Mammary epithelial cell (primary cell): Measurements from ENCODE around the gene JAKMIP3.

Source experiments
- EZH2 ChIP-seq: IDR thresholded peaks from 2 replicates; pipeline ENCODE4 v1.6.1; 2012; ENCODE audit warnings: low read length, inconsistent platforms, borderline replicate concordance
- TF ChIP-seq, protein P1 (sequence below), 2 donors: IDR thresholded peaks in 1 of 2; conservative IDR thresholded peaks in 1 of 2; 2 replicates each; pipeline ENCODE4 v1.5.1; 2011 to 2012; ENCODE audit warnings: inconsistent platforms in 2 of 2, low read length in 2 of 2, mild to moderate bottlenecking in 2 of 2, control low read depth in 1 of 2, low read depth in 1 of 2; ENCODE audit not compliant: insufficient read depth in 1 of 2; ENCODE audit errors: extremely low read depth in 1 of 2

DNA sequence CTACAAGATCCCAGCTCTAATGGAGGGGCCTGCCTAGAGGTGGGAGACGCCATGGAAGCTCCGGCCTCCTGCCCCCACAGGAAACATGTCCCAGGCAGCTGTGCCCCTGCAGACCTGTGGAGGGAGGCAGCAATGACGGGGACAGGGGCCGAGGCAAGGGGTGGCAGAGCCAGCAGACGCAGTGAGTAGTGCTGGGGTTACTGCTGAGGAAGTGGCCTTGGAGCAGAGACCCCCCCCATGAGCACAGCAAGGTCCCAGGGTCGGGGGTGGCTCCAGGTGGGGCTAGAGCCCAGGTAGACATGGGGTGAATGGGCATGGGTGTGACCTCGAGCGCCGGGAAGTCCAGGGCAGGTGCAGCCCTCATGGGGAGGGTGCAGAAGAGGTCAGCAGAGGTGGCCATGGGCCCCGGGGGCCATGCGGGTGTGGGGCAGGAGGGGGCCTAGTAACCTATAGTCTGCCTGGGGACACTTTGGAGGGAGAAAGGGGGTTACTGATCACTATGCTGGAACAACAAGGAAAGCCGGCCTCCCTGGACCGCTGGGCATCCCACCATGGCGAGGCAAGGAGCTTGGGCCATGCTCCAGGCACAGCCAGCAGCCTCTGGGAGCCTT is 45.5 kb downstream of the JAKMIP3 start:
- TF ChIP-seq, protein P1, sequence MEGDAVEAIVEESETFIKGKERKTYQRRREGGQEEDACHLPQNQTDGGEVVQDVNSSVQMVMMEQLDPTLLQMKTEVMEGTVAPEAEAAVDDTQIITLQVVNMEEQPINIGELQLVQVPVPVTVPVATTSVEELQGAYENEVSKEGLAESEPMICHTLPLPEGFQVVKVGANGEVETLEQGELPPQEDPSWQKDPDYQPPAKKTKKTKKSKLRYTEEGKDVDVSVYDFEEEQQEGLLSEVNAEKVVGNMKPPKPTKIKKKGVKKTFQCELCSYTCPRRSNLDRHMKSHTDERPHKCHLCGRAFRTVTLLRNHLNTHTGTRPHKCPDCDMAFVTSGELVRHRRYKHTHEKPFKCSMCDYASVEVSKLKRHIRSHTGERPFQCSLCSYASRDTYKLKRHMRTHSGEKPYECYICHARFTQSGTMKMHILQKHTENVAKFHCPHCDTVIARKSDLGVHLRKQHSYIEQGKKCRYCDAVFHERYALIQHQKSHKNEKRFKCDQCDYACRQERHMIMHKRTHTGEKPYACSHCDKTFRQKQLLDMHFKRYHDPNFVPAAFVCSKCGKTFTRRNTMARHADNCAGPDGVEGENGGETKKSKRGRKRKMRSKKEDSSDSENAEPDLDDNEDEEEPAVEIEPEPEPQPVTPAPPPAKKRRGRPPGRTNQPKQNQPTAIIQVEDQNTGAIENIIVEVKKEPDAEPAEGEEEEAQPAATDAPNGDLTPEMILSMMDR (conservative IDR thresholded peaks at IDR 0.05 in 1 of 2, IDR thresholded peaks at IDR 0.05 in 1 of 2; ENCODE audit: extremely low read depth in 1 of 2, insufficient read depth in 1 of 2, low read depth in 1 of 2, low read length in 2 of 2) = no peak
- TF ChIP-seq EZH2 = no peak
